ENCODE results near the gene ZNF232.
"Not testable (repeated sequence)": the region's sequence is repeated elsewhere in the genome, so short reads cannot be mapped to it uniquely, and the experiment has no call there.

Gene ZNF232

GRCh38 chr17:5129770-5130169 lies 18.1 kb upstream of the ZNF232 start:
- not testable (repeated sequence) for H3K4me3 ChIP-seq (ENCODE audit: low read length); DNase-seq

GRCh38 chr17:5128905-5129535 lies 17.3 kb upstream of the ZNF232 start:
- no peak for DNase-seq
- Histone ChIP-seq H3K27me3 (replicated peaks; ENCODE audit: insufficient read depth, low read length) (peaks cover 18% of the 10 kb centered on the region), H3K36me3 (replicated peaks; ENCODE audit: insufficient read depth, low read length) (no peaks in the 10 kb centered on the region), H3K9me2 (replicated peaks; ENCODE audit: insufficient read depth, low read length) (no peaks in the 10 kb centered on the region), H4K20me1 (ENCODE audit: insufficient read depth, low read length) (no peaks in the 10 kb centered on the region), H3K4me1 (ENCODE audit: low read length) (no peaks in the 10 kb centered on the region), H3K79me2 (ENCODE audit: low read length) (no peaks in the 10 kb centered on the region), H3F3A (ENCODE audit: insufficient read depth, low read length) (no peaks in the 10 kb centered on the region), H2AFZ (ENCODE audit: low read length) (no peak overlapping the region), H3K4me3 (ENCODE audit: low read length) (no peak overlapping the region), H3K27ac (ENCODE audit: low read length) (no peak overlapping the region), H3K9ac (ENCODE audit: low read length) (no peak overlapping the region), H3K4me2 (ENCODE audit: low read depth, low read length) (no peak overlapping the region), H3K9me3 (replicated peaks; ENCODE audit: insufficient read depth, low read length) (no peaks in the 10 kb centered on the region)
- TF ChIP-seq EZH2 (optimal IDR thresholded peaks at IDR 0.05; ENCODE audit: low read depth, low read length) (no peak), EZH2phosphoT487 (IDR thresholded peaks at IDR 0.05; ENCODE audit: low read length) (no peak)
- TF ChIP-seq, protein P1, sequence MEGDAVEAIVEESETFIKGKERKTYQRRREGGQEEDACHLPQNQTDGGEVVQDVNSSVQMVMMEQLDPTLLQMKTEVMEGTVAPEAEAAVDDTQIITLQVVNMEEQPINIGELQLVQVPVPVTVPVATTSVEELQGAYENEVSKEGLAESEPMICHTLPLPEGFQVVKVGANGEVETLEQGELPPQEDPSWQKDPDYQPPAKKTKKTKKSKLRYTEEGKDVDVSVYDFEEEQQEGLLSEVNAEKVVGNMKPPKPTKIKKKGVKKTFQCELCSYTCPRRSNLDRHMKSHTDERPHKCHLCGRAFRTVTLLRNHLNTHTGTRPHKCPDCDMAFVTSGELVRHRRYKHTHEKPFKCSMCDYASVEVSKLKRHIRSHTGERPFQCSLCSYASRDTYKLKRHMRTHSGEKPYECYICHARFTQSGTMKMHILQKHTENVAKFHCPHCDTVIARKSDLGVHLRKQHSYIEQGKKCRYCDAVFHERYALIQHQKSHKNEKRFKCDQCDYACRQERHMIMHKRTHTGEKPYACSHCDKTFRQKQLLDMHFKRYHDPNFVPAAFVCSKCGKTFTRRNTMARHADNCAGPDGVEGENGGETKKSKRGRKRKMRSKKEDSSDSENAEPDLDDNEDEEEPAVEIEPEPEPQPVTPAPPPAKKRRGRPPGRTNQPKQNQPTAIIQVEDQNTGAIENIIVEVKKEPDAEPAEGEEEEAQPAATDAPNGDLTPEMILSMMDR (IDR thresholded peaks at IDR 0.05; ENCODE audit: low read length), result no peak

More at GRCh38 chr17:5129770-5130169, 18.1 kb upstream of the ZNF232 start:
- not testable (repeated sequence) for H3F3A ChIP-seq (ENCODE audit: insufficient read depth, low read length); H3K79me2 ChIP-seq (ENCODE audit: low read length); H3K36me3 ChIP-seq (replicated peaks; ENCODE audit: insufficient read depth, low read length); H3K9ac ChIP-seq (ENCODE audit: low read length); H3K9me2 ChIP-seq (replicated peaks; ENCODE audit: insufficient read depth, low read length); H3K4me1 ChIP-seq (ENCODE audit: low read length); H3K4me2 ChIP-seq (ENCODE audit: low read depth, low read length); H2AFZ ChIP-seq (ENCODE audit: low read length); H3K27ac ChIP-seq (ENCODE audit: low read length); H3K9me3 ChIP-seq (replicated peaks; ENCODE audit: insufficient read depth, low read length); H4K20me1 ChIP-seq (ENCODE audit: insufficient read depth, low read length)
- H3K27me3 ChIP-seq (replicated peaks; ENCODE audit: insufficient read depth, low read length), result peaks cover 18% of the 10 kb centered on the region

GRCh38 chr17:5128387-5128786 lies 16.7 kb upstream of the ZNF232 start:
- not testable (repeated sequence) for H3K27ac ChIP-seq (ENCODE audit: low read length); H4K20me1 ChIP-seq (ENCODE audit: insufficient read depth, low read length); H3K9me3 ChIP-seq (replicated peaks; ENCODE audit: insufficient read depth, low read length); H3F3A ChIP-seq (ENCODE audit: insufficient read depth, low read length); H3K79me2 ChIP-seq (ENCODE audit: low read length); DNase-seq; H3K4me2 ChIP-seq (ENCODE audit: low read depth, low read length); H3K36me3 ChIP-seq (replicated peaks; ENCODE audit: insufficient read depth, low read length); H3K9ac ChIP-seq (ENCODE audit: low read length); H3K9me2 ChIP-seq (replicated peaks; ENCODE audit: insufficient read depth, low read length); H3K4me1 ChIP-seq (ENCODE audit: low read length); H3K4me3 ChIP-seq (ENCODE audit: low read length); H2AFZ ChIP-seq (ENCODE audit: low read length)
- H3K27me3 ChIP-seq (replicated peaks; ENCODE audit: insufficient read depth, low read length), result peaks cover 18% of the 10 kb centered on the region

DNA sequence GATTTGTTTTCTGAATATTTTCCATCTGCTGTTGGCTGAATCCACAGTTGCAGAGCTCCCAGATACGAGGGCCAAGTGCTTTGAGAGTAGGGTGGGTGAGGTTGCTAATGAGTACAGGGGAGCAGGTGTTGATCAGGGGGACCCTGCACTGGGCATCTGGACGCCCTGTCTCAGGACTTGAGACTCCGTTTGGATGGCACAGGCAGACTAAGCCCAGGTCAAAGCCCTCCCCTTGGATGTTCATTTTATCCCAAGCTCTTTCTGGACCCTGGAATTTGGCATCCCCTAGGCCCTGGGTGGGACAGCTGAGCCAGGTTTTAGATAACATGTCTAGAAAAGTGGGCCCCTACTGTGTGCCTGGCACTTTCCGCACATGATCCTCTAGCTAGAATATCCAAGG lies 16.2 kb upstream of the ZNF232 start:
- no peak overlapping the region for H3K9ac ChIP-seq (ENCODE audit: low read length)
- no peaks in the 10 kb centered on the region for H3K79me2 ChIP-seq (ENCODE audit: low read length)
- H3K4me2 ChIP-seq (ENCODE audit: low read depth, low read length), result no peak overlapping the region
- TF ChIP-seq EZH2phosphoT487 (IDR thresholded peaks at IDR 0.05; ENCODE audit: low read length) (no peak), EZH2 (optimal IDR thresholded peaks at IDR 0.05; ENCODE audit: low read depth, low read length) (no peak)
- TF ChIP-seq, protein P1 (IDR thresholded peaks at IDR 0.05; ENCODE audit: low read length), result no peak
- H3F3A ChIP-seq (ENCODE audit: insufficient read depth, low read length), result no peaks in the 10 kb centered on the region
- H4K20me1 ChIP-seq (ENCODE audit: insufficient read depth, low read length), result no peaks in the 10 kb centered on the region
- H3K4me1 ChIP-seq (ENCODE audit: low read length), result no peaks in the 10 kb centered on the region
- H3K27ac ChIP-seq (ENCODE audit: low read length), result no peak overlapping the region
- no peaks in the 10 kb centered on the region for H3K36me3 ChIP-seq (replicated peaks; ENCODE audit: insufficient read depth, low read length)
- H3K9me3 ChIP-seq (replicated peaks; ENCODE audit: insufficient read depth, low read length), result no peaks in the 10 kb centered on the region
- no peak overlapping the region for H2AFZ ChIP-seq (ENCODE audit: low read length)
- no peaks in the 10 kb centered on the region for H3K9me2 ChIP-seq (replicated peaks; ENCODE audit: insufficient read depth, low read length)
- H3K4me3 ChIP-seq (ENCODE audit: low read length), result no peak overlapping the region
- H3K27me3 ChIP-seq (replicated peaks; ENCODE audit: insufficient read depth, low read length), result peaks cover 18% of the 10 kb centered on the region
- no peak for DNase-seq
